GM10847 (cell line): ENCODE measurements around the gene CCDC178.

Experiments used
- POLR2A ChIP-seq: IDR thresholded peaks from 2 replicates; pipeline ENCODE4 v1.6.1; 2011; ENCODE audit not compliant: insufficient read length; ENCODE audit errors: extremely low read depth

The CCDC178 gene

GRCh38 chr18:33184175-33184574 lies 256.3 kb downstream of the CCDC178 start:
- no peak for TF ChIP-seq POLR2A

- no peak for TF ChIP-seq POLR2A
These were observed 257.4 kb downstream of the CCDC178 start for GRCh38 chr18:33183136-33183535.

- no peak for TF ChIP-seq POLR2A
These were observed 259.5 kb downstream of the CCDC178 start for GRCh38 chr18:33181016-33181415.

GRCh38 chr18:33169218-33169617 lies 271.3 kb downstream of the CCDC178 start:
- no peak for TF ChIP-seq POLR2A

GRCh38 chr18:33161131-33161530 lies 279.4 kb downstream of the CCDC178 start:
- no peak for TF ChIP-seq POLR2A

- TF ChIP-seq POLR2A, result no peak
These were observed 281.4 kb downstream of the CCDC178 start for GRCh38 chr18:33159151-33159550.

GRCh38 chr18:33157893-33158292 lies 282.6 kb downstream of the CCDC178 start:
- TF ChIP-seq POLR2A, result no peak

- no peak for TF ChIP-seq POLR2A
These were observed 283.5 kb downstream of the CCDC178 start for GRCh38 chr18:33156906-33157470.

GRCh38 chr18:33154049-33154448 lies 286.5 kb downstream of the CCDC178 start:
- no peak for TF ChIP-seq POLR2A

- no peak for TF ChIP-seq POLR2A
These were observed 288.1 kb downstream of the CCDC178 start for GRCh38 chr18:33152376-33152775.

- no peak for TF ChIP-seq POLR2A
These were observed 294.5 kb downstream of the CCDC178 start for GRCh38 chr18:33146014-33146413.

- no peak for TF ChIP-seq POLR2A
These were observed 304.4 kb downstream of the CCDC178 start for GRCh38 chr18:33135951-33136660.

- TF ChIP-seq POLR2A, result no peak
These were observed 307.9 kb downstream of the CCDC178 start for GRCh38 chr18:33132657-33133056.

- TF ChIP-seq POLR2A, result no peak
These were observed 311.9 kb downstream of the CCDC178 start for GRCh38 chr18:33128581-33128980.

- no peak for TF ChIP-seq POLR2A
These were observed 316.5 kb downstream of the CCDC178 start for GRCh38 chr18:33123862-33124518.

- TF ChIP-seq POLR2A, result no peak
These were observed 324.1 kb downstream of the CCDC178 start for GRCh38 chr18:33116376-33116775.
